ENCODE data around the gene PIM1. TPM values are rescaled to one million over a fixed set of nuclear protein-coding genes. Genes with fewer than 3 reads are reported as not detected.

PIM1 gene
- total and polyA plus RNA-seq, 9 of the 15 experiments (the other 6 are each of a cell fraction or from before 2014, with no cell fraction given): 19.0 to 789 (median 212) TPM

DNA sequence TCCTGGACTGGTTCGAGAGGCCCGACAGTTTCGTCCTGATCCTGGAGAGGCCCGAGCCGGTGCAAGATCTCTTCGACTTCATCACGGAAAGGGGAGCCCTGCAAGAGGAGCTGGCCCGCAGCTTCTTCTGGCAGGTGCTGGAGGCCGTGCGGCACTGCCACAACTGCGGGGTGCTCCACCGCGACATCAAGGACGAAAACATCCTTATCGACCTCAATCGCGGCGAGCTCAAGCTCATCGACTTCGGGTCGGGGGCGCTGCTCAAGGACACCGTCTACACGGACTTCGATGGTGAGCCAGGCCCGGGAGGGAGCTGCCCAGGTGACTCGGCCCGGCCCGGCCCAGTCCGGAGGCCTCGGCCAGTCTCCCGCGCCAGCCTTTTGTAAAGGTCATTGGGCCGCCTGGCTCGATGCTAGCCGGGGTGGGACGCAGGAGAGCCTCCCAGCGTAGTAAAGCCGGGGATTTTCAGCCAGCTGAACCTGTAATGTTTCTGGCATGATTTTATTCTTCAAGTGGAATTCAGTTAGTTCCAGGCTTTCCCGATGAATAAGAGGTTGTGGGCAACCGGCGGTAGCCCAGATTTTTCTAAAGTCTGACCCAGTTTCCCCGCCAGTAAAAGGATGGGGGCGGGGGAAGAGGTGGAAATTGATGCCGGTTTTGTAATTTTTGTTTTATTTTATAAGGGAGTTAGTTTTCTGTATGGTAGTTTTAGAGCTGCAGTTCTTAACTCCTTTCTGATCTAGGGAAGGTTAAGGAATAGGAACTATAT lies 1.4 kb downstream of the PIM1 start (continued):
- TF ChIP-seq, protein P1, sequence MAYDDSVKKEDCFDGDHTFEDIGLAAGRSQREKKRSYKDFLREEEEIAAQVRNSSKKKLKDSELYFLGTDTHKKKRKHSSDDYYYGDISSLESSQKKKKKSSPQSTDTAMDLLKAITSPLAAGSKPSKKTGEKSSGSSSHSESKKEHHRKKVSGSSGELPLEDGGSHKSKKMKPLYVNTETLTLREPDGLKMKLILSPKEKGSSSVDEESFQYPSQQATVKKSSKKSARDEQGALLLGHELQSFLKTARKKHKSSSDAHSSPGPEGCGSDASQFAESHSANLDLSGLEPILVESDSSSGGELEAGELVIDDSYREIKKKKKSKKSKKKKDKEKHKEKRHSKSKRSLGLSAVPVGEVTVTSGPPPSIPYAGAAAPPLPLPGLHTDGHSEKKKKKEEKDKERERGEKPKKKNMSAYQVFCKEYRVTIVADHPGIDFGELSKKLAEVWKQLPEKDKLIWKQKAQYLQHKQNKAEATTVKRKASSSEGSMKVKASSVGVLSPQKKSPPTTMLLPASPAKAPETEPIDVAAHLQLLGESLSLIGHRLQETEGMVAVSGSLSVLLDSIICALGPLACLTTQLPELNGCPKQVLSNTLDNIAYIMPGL (CRISPR knock-in tag; IDR thresholded peaks at IDR 0.05): no peak; the same call in 1 of the 2 replicates
- TF ChIP-seq SIN3B (IDR thresholded peaks at IDR 0.05; ENCODE audit: low read depth): no peak
- TF ChIP-seq ZNF121 (CRISPR knock-in tag; conservative IDR thresholded peaks at IDR 0.05): no peak
- TF ChIP-seq, protein P2, sequence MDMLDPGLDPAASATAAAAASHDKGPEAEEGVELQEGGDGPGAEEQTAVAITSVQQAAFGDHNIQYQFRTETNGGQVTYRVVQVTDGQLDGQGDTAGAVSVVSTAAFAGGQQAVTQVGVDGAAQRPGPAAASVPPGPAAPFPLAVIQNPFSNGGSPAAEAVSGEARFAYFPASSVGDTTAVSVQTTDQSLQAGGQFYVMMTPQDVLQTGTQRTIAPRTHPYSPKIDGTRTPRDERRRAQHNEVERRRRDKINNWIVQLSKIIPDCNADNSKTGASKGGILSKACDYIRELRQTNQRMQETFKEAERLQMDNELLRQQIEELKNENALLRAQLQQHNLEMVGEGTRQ (CRISPR knock-in tag; IDR thresholded peaks at IDR 0.05): no peak
- TF ChIP-seq TBP (optimal IDR thresholded peaks at IDR 0.05; ENCODE audit: low read depth, low read length): peak; percentile 1
- peak; percentile 15; the same call in 1 of the 2 replicates for TF ChIP-seq BHLHE40 (IDR thresholded peaks at IDR 0.05; ENCODE audit: low read length)
- TF ChIP-seq HMG20A (CRISPR knock-in tag; conservative IDR thresholded peaks at IDR 0.05): no peak
- TF ChIP-seq CBFB (CRISPR knock-in tag; IDR thresholded peaks at IDR 0.05): no peak
- TF ChIP-seq BMI1 (IDR thresholded peaks at IDR 0.05; ENCODE audit: low read length): no peak
- TF ChIP-seq EZH2 (IDR thresholded peaks at IDR 0.05; ENCODE audit: borderline replicate concordance, low read depth, low read length): no peak
- TF ChIP-seq RBBP5 (IDR thresholded peaks at IDR 0.05; ENCODE audit: borderline replicate concordance, insufficient read depth, low read length, poor library complexity, severe bottlenecking): peak; percentile 77
- TF ChIP-seq ZSCAN29 (IDR thresholded peaks at IDR 0.05): peak; percentile 97
- no peak for TF ChIP-seq SNRNP70 (optimal IDR thresholded peaks at IDR 0.05; ENCODE audit: low read depth, low read length)
- TF ChIP-seq ZNF165 (CRISPR knock-in tag; IDR thresholded peaks at IDR 0.05; ENCODE audit: borderline replicate concordance): peak; percentile 13; the same call in 1 of the 2 replicates
- no peak for TF ChIP-seq ZNF77 (CRISPR knock-in tag; IDR thresholded peaks at IDR 0.05)
- TF ChIP-seq, protein P3, sequence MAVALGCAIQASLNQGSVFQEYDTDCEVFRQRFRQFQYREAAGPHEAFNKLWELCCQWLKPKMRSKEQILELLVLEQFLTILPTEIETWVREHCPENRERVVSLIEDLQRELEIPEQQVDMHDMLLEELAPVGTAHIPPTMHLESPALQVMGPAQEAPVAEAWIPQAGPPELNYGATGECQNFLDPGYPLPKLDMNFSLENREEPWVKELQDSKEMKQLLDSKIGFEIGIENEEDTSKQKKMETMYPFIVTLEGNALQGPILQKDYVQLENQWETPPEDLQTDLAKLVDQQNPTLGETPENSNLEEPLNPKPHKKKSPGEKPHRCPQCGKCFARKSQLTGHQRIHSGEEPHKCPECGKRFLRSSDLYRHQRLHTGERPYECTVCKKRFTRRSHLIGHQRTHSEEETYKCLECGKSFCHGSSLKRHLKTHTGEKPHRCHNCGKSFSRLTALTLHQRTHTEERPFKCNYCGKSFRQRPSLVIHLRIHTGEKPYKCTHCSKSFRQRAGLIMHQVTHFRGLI (CRISPR knock-in tag; IDR thresholded peaks at IDR 0.05): no peak
- TF ChIP-seq, protein P4, sequence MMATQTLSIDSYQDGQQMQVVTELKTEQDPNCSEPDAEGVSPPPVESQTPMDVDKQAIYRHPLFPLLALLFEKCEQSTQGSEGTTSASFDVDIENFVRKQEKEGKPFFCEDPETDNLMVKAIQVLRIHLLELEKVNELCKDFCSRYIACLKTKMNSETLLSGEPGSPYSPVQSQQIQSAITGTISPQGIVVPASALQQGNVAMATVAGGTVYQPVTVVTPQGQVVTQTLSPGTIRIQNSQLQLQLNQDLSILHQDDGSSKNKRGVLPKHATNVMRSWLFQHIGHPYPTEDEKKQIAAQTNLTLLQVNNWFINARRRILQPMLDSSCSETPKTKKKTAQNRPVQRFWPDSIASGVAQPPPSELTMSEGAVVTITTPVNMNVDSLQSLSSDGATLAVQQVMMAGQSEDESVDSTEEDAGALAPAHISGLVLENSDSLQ (IDR thresholded peaks at IDR 0.05): no peak
- no peak for TF ChIP-seq CHD4 (IDR thresholded peaks at IDR 0.05; ENCODE audit: insufficient read depth, insufficient replicate concordance, low read depth, low read length, poor library complexity, severe bottlenecking)
- 0 out of 4 replicates have a peak, but pooled peaks of 1 of the 2 experiments have one; percentile 5 for TF ChIP-seq FOXA3 (CRISPR knock-in tag; conservative IDR thresholded peaks at IDR 0.05 in 1 of 2, IDR thresholded peaks at IDR 0.05 in 1 of 2)
- TF ChIP-seq NBN (IDR thresholded peaks at IDR 0.05; ENCODE audit: low read depth): no peak
